Stimulated activated naive CD8-positive, alpha-beta T cell treated with anti-CD3 and anti-CD28 coated beads, Interleukin-15, amount 100 ng/mL, for 72 hours (primary cell): ENCODE measurements around the gene GSE1.

ENCODE experiments used
- ATAC-seq: fragments of 150-1000 bp; cut with Tn5 transposase; 2 replicates; pipeline ENCODE4 v1.10.0; 2021; ENCODE audit warnings: mild to moderate bottlenecking, moderate library complexity
- DNase-seq, 2 donors: peaks; one replicate each; pipeline ENCODE4 v3.0.0; 2021 to 2022
- H3K27ac Mint-ChIP-seq, 2 donors: one replicate each; pipeline ENCODE4 v1.8.0; 2022; ENCODE audit warnings: mild to moderate bottlenecking in 2 of 2, mixed read lengths in 2 of 2, moderate library complexity in 2 of 2
- H3K27me3 Mint-ChIP-seq: one replicate; pipeline ENCODE4 v1.8.0; 2022; ENCODE audit warnings: mixed read lengths
- H3K4me1 Mint-ChIP-seq: one replicate; pipeline ENCODE4 v1.8.0; 2022; ENCODE audit warnings: mild to moderate bottlenecking, mixed read lengths
- H3K4me3 Mint-ChIP-seq, 2 donors: one replicate each; pipeline ENCODE4 v1.8.0; 2022; ENCODE audit warnings: mild to moderate bottlenecking in 2 of 2, mixed read lengths in 2 of 2, moderate library complexity in 1 of 2
- H3K9me3 Mint-ChIP-seq, 2 donors: one replicate each; pipeline ENCODE4 v1.8.0; 2022; ENCODE audit warnings: mixed read lengths in 2 of 2

GSE1 gene

GRCh38 chr16:85612801-85613603, at the start of gene GSE1:
GSE1 (plus strand) TSS chr16:85613322; CDS start chr16:85613392, 70 bp downstream.
- H3K4me1 Mint-ChIP-seq, result peaks cover 64% of the 10 kb centered on the region
- ATAC-seq (peak; percentile 48), DNase-seq (peak; percentile 80 to 83)
- H3K27ac Mint-ChIP-seq, result peak within 1 kb of the TSS in 1 of 2 donors; percentile 92
- H3K9me3 Mint-ChIP-seq, result no peaks in the 10 kb centered on the region
- H3K4me3 Mint-ChIP-seq, result peak within 1 kb of the TSS; percentile 85
- no peaks in the 10 kb centered on the region for H3K27me3 Mint-ChIP-seq

- H3K27ac Mint-ChIP-seq, result peak overlapping the region in 1 of 2 donors; percentile 68
- peak; percentile 7 for ATAC-seq
Observed at GRCh38 chr16:85563515-85564276, 49.4 kb upstream of the GSE1 start.

GRCh38 chr16:85564277-85565051, 48.7 kb upstream of the GSE1 start:
- H3K27ac Mint-ChIP-seq, result peak overlapping the region; percentile 29 to 69
- peaks cover 94% of the 10 kb centered on the region for H3K4me1 Mint-ChIP-seq
- peak; percentile 94 for ATAC-seq
- H3K27me3 Mint-ChIP-seq, result no peaks in the 10 kb centered on the region
- DNase-seq, result peak; percentile 75 to 84
- H3K9me3 Mint-ChIP-seq, result no peaks in the 10 kb centered on the region
- H3K4me3 Mint-ChIP-seq, result peak overlapping the region; percentile 1 to 30

More at GRCh38 chr16:85563515-85564276, 49.4 kb upstream of the GSE1 start:
- H3K4me1 Mint-ChIP-seq, result peaks cover 94% of the 10 kb centered on the region
- H3K9me3 Mint-ChIP-seq, result no peaks in the 10 kb centered on the region
- peak overlapping the region in 1 of 2 donors; percentile 30 for H3K4me3 Mint-ChIP-seq
- H3K27me3 Mint-ChIP-seq, result no peaks in the 10 kb centered on the region
- no peak for DNase-seq

- Mint-ChIP-seq H3K27me3 (no peaks in the 10 kb centered on the region), H3K27ac (no peak overlapping the region), H3K4me3 (no peak overlapping the region), H3K4me1 (peaks cover 100% of the 10 kb centered on the region), H3K9me3 (no peaks in the 10 kb centered on the region)
- DNase-seq (no peak), ATAC-seq (no peak)
Observed at GRCh38 chr16:85565340-85565739, 47.8 kb upstream of the GSE1 start.

GRCh38 chr16:85565801-85566526, 47.2 kb upstream of the GSE1 start:
- ATAC-seq, result no peak
- Mint-ChIP-seq H3K27me3 (no peaks in the 10 kb centered on the region), H3K9me3 (no peaks in the 10 kb centered on the region), H3K4me1 (peaks cover 100% of the 10 kb centered on the region), H3K4me3 (no peak overlapping the region), H3K27ac (no peak overlapping the region)
- DNase-seq, result no peak

- H3K27me3 Mint-ChIP-seq, result no peaks in the 10 kb centered on the region
- no peak overlapping the region for H3K4me3 Mint-ChIP-seq
- ATAC-seq, result no peak
- H3K27ac Mint-ChIP-seq, result no peak overlapping the region
- H3K9me3 Mint-ChIP-seq, result no peaks in the 10 kb centered on the region
- H3K4me1 Mint-ChIP-seq, result peaks cover 100% of the 10 kb centered on the region
- no peak for DNase-seq
Observed at GRCh38 chr16:85566561-85567100, 46.5 kb upstream of the GSE1 start.

GRCh38 chr16:85567101-85567866, 45.8 kb upstream of the GSE1 start:
- no peak for DNase-seq
- H3K9me3 Mint-ChIP-seq, result no peaks in the 10 kb centered on the region
- no peaks in the 10 kb centered on the region for H3K27me3 Mint-ChIP-seq
- no peak for ATAC-seq
- no peak overlapping the region for H3K27ac Mint-ChIP-seq
- H3K4me1 Mint-ChIP-seq, result peaks cover 100% of the 10 kb centered on the region
- no peak overlapping the region for H3K4me3 Mint-ChIP-seq

GRCh38 chr16:85567935-85568334, 45.2 kb upstream of the GSE1 start:
- ATAC-seq (no peak), DNase-seq (no peak)
- no peaks in the 10 kb centered on the region for H3K27me3 Mint-ChIP-seq
- H3K4me3 Mint-ChIP-seq, result no peak overlapping the region
- H3K9me3 Mint-ChIP-seq, result no peaks in the 10 kb centered on the region
- H3K27ac Mint-ChIP-seq, result peak overlapping the region in 1 of 2 donors; percentile 73
- H3K4me1 Mint-ChIP-seq, result peaks cover 99% of the 10 kb centered on the region

- no peak overlapping the region for H3K4me3 Mint-ChIP-seq
- H3K4me1 Mint-ChIP-seq, result peaks cover 97% of the 10 kb centered on the region
- H3K27me3 Mint-ChIP-seq, result no peaks in the 10 kb centered on the region
- no peak for DNase-seq
- no peak for ATAC-seq
- no peaks in the 10 kb centered on the region for H3K9me3 Mint-ChIP-seq
- no peak overlapping the region for H3K27ac Mint-ChIP-seq
Observed at GRCh38 chr16:85568519-85568918, 44.6 kb upstream of the GSE1 start.

- Mint-ChIP-seq H3K27ac (peak overlapping the region in 1 of 2 donors; percentile 76), H3K27me3 (no peaks in the 10 kb centered on the region), H3K4me1 (peaks cover 97% of the 10 kb centered on the region), H3K4me3 (peak overlapping the region; percentile 76 to 79), H3K9me3 (no peaks in the 10 kb centered on the region)
- ATAC-seq, result no peak
- no peak for DNase-seq
Observed at GRCh38 chr16:85569039-85569614, 44.0 kb upstream of the GSE1 start.

- Mint-ChIP-seq H3K27me3 (no peaks in the 10 kb centered on the region), H3K4me3 (peak overlapping the region; percentile 76 to 79), H3K4me1 (peaks cover 96% of the 10 kb centered on the region), H3K27ac (peak overlapping the region; percentile 76 to 87), H3K9me3 (no peaks in the 10 kb centered on the region)
- DNase-seq (peak; percentile 45 to 75), ATAC-seq (peak; percentile 80)
Observed at GRCh38 chr16:85569615-85570212, 43.4 kb upstream of the GSE1 start.

GRCh38 chr16:85570213-85570734, 42.8 kb upstream of the GSE1 start:
- peak overlapping the region; percentile 76 to 79 for H3K4me3 Mint-ChIP-seq
- peak overlapping the region; percentile 80 to 87 for H3K27ac Mint-ChIP-seq
- peak; percentile 49 to 66 for DNase-seq
- no peaks in the 10 kb centered on the region for H3K27me3 Mint-ChIP-seq
- H3K9me3 Mint-ChIP-seq, result no peaks in the 10 kb centered on the region
- ATAC-seq, result peak; percentile 74
- H3K4me1 Mint-ChIP-seq, result peaks cover 93% of the 10 kb centered on the region
